Sigmoid colon (tissue), 7 donors: ENCODE data around the gene PDE11A. TPM values are rescaled to one million over a fixed set of nuclear protein-coding genes. Genes with fewer than 3 reads are reported as not detected.

Source experiments
- DNase-seq: peaks from one replicate; pipeline ENCODE4 v3.0.0-alpha.2; 2019
- H3K27ac ChIP-seq, 4 donors: fragments of 200-600 bp; sonication (generic); one replicate each; pipeline ENCODE4 v1.5.1; 2016 to 2019; ENCODE audit warnings: mild to moderate bottlenecking in 1 of 4
- H3K27me3 ChIP-seq, 3 donors: fragments of 200-600 bp; sonication (generic); one replicate each; pipeline ENCODE4 v1.5.1; 2019; ENCODE audit warnings: mild to moderate bottlenecking in 1 of 3
- H3K36me3 ChIP-seq, 4 donors: fragments of 200-600 bp; sonication (generic); one replicate each; pipeline ENCODE4 v1.5.1; 2016 to 2019
- H3K4me1 ChIP-seq, 4 donors: fragments of 200-600 bp; sonication (generic); one replicate each; pipeline ENCODE4 v1.5.1; 2017 to 2019
- H3K4me3 ChIP-seq, 4 donors: fragments of 200-600 bp; sonication (generic); one replicate each; pipeline ENCODE4 v1.5.1; 2017 to 2019; ENCODE audit warnings: mild to moderate bottlenecking in 2 of 4, moderate library complexity in 1 of 4
- H3K9me3 ChIP-seq, 4 donors: fragments of 200-600 bp in 3 of 4; sonication (generic) in 3 of 4; one replicate each; pipeline versions ENCODE4 v1.5.1 to v1.6.1; 2013 to 2019
- CTCF ChIP-seq, 4 experiments: fragments of 450-650 bp in 3 of 4; fragments of 200-600 bp in 1 of 4; IDR thresholded peaks; one replicate each; pipeline ENCODE4 v1.5.1; 2016 to 2019; ENCODE audit warnings: antibody characterized with exemption in 4 of 4, mild to moderate bottlenecking in 3 of 4, moderate library complexity in 2 of 4
- EP300 ChIP-seq, 4 donors: sonication (generic); formaldehyde crosslinking; IDR thresholded peaks; one replicate each; pipeline ENCODE4 v1.6.1; 2017; ENCODE audit warnings: antibody characterized with exemption in 4 of 4
- POLR2A ChIP-seq, 2 donors: fragments of 450-650 bp; IDR thresholded peaks; one replicate each; pipeline ENCODE4 v1.6.1; 2016; ENCODE audit warnings: antibody characterized with exemption in 2 of 2, mild to moderate bottlenecking in 2 of 2, moderate library complexity in 2 of 2
- POLR2AphosphoS5 ChIP-seq, 4 donors: sonication (generic); formaldehyde crosslinking; IDR thresholded peaks; one replicate each; pipeline ENCODE4 v1.6.1; 2017; ENCODE audit warnings: antibody characterized with exemption in 4 of 4
- WGBS, 2 donors: extraction: QIAGEN DNeasy Blood & Tissue Kit; methylation state at CpG; one replicate each; pipeline ENCODE4 v1.1.7; 2013; 5-methylcytosine and 5-hydroxymethylcytosine counted together
- intact Hi-C: fragments of 100-400 bp; cut with DNase I; formaldehyde crosslinking; loops from one replicate; pipeline ENCODE4 v1.15.1; 2023
- polyA plus RNA-seq, 3 donors: library from polyadenylated mRNA; stranded (reverse); fragments of 200-250 nt; gene quantifications; one replicate each; pipeline ENCODE4 v1.2.3, GENCODE V29; 2013
- total RNA-seq, 4 donors: library from RNA; depleted of rRNA; stranded (reverse); fragments of >200 nt; gene quantifications; one replicate each; pipeline ENCODE4 v1.1.0, GENCODE V29; 2016
- donor health status: healthy with polysubstance abuse.
- donor health status: Bipolar disorder and iron deficiency.
- donor health status: healthy.

The PDE11A gene
- total and polyA plus RNA-seq, 7 donors = 0.57 to 16.8 (median 4.3) TPM; not detected in 2

- H3K9me3 ChIP-seq = no peaks in the 10 kb centered on the region
- H3K27ac ChIP-seq = no peak overlapping the region
- no peaks in the 10 kb centered on the region for H3K4me1 ChIP-seq
- intact Hi-C loops = no loop called here
- no peaks in the 10 kb centered on the region for H3K36me3 ChIP-seq
- no peaks in the 10 kb centered on the region for H3K27me3 ChIP-seq
- no peak for DNase-seq
- no peak overlapping the region for H3K4me3 ChIP-seq
- TF ChIP-seq POLR2AphosphoS5 (IDR thresholded peaks at IDR 0.05) = no peak
- no peak for TF ChIP-seq CTCF (IDR thresholded peaks at IDR 0.05)
- no peak for TF ChIP-seq POLR2A (IDR thresholded peaks at IDR 0.05)
- TF ChIP-seq EP300 (IDR thresholded peaks at IDR 0.05) = no peak
These were observed 66.8 kb downstream of the PDE11A start for GRCh38 chr2:178005756-178006155.

GRCh38 chr2:178002038-178002437 lies 70.5 kb downstream of the PDE11A start:
- Histone ChIP-seq H3K9me3 (no peaks in the 10 kb centered on the region), H3K27ac (no peak overlapping the region), H3K4me3 (no peak overlapping the region), H3K27me3 (no peaks in the 10 kb centered on the region), H3K4me1 (no peaks in the 10 kb centered on the region), H3K36me3 (no peaks in the 10 kb centered on the region)
- TF ChIP-seq POLR2A (IDR thresholded peaks at IDR 0.05) (no peak), EP300 (IDR thresholded peaks at IDR 0.05) (no peak), CTCF (IDR thresholded peaks at IDR 0.05) (no peak), POLR2AphosphoS5 (IDR thresholded peaks at IDR 0.05) (no peak)
- intact Hi-C loops = no loop called here
- DNase-seq = no peak

GRCh38 chr2:177998996-177999395 lies 73.6 kb downstream of the PDE11A start:
- no peak for DNase-seq
- 85 to 86% methylated on average over 4 of the region's 4 CpGs for WGBS, 2 donors
- Histone ChIP-seq H3K27ac (no peak overlapping the region), H3K27me3 (no peaks in the 10 kb centered on the region), H3K36me3 (no peaks in the 10 kb centered on the region), H3K4me3 (no peak overlapping the region), H3K4me1 (no peaks in the 10 kb centered on the region), H3K9me3 (no peaks in the 10 kb centered on the region)
- intact Hi-C loops = no loop called here
- no peak for TF ChIP-seq EP300 (IDR thresholded peaks at IDR 0.05)
- TF ChIP-seq CTCF (IDR thresholded peaks at IDR 0.05) = no peak
- TF ChIP-seq POLR2AphosphoS5 (IDR thresholded peaks at IDR 0.05) = no peak
- TF ChIP-seq POLR2A (IDR thresholded peaks at IDR 0.05) = no peak

GRCh38 chr2:177998006-177998405 lies 74.6 kb downstream of the PDE11A start:
- H3K27me3 ChIP-seq = no peaks in the 10 kb centered on the region

More at GRCh38 chr2:177998006-177998405, 74.6 kb downstream of the PDE11A start:
- no peak overlapping the region for H3K27ac ChIP-seq
- no peaks in the 10 kb centered on the region for H3K4me1 ChIP-seq
- no peak for DNase-seq
- H3K36me3 ChIP-seq = no peaks in the 10 kb centered on the region
- no peaks in the 10 kb centered on the region for H3K9me3 ChIP-seq
- intact Hi-C loops = no loop called here
- H3K4me3 ChIP-seq = no peak overlapping the region
- TF ChIP-seq POLR2A (IDR thresholded peaks at IDR 0.05) (no peak), POLR2AphosphoS5 (IDR thresholded peaks at IDR 0.05) (no peak), CTCF (IDR thresholded peaks at IDR 0.05) (no peak), EP300 (IDR thresholded peaks at IDR 0.05) (no peak)
- 65 to 67% methylated on average over 2 of the region's 2 CpGs for WGBS, 2 donors
